ENCODE data around the gene ESPNL. TPM values are rescaled to one million over a fixed set of nuclear protein-coding genes. Genes with fewer than 3 reads are reported as not detected.

ESPNL gene
- total RNA-seq, 2 donors from 2014 or later = 0.15 to 0.86 TPM

DNA sequence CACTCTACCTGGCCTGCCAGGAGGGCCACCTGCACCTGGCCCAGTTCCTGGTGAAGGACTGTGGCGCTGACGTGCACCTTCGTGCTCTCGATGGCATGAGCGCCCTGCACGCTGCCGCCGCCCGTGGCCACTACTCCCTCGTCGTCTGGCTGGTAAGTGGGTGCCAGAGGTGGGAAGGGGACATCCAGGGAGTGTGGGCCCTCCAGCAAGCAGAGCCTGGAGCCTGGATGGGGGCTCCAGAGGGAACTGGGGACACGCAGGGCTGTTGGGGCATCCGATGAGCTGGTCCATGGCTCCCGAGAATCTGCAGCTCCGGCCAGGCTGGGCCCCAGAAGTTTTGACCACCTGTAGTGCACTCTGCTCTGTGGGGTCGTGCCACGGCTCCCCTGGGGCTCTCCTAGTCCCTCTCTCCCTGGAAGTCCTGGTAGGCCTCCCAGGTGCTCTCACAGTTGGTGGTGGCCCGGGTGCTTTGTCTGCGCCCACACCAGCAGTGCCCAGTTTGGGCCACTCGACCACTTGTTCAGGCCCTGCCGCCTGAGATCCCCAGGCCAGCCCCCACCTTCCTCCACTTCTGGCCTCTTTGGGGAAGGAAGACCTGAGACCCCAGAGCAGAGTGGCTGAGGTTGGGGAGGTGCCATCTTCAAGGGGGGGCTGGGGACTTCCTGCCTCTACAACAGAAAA is 4.7 kb downstream of the ESPNL start:
- Mint-ChIP-seq H3K27me3 (ENCODE audit: insufficient read depth) (no peaks in the 10 kb centered on the region), H3K36me3 (ENCODE audit: low read depth) (no peaks in the 10 kb centered on the region), H3K27ac (no peak overlapping the region), H3K4me3 (no peak overlapping the region), H3K4me1 (peaks cover 5% of the 10 kb centered on the region), H3K9me3 (no peaks in the 10 kb centered on the region)
- Histone ChIP-seq H3K4me1 (ENCODE audit: control insufficient read depth, insufficient read depth, low read length) (no peaks in the 10 kb centered on the region), H3K27ac (ENCODE audit: low read depth, low read length) (no peak overlapping the region), H3K9ac (ENCODE audit: extremely low read depth, low read length, poor library complexity, severe bottlenecking) (no peak overlapping the region), H3K4me3 (ENCODE audit: low read length) (no peak overlapping the region), H3K27me3 (ENCODE audit: control insufficient read depth, insufficient read depth, low read length, poor library complexity, severe bottlenecking) (no peaks in the 10 kb centered on the region), H3K36me3 (ENCODE audit: control insufficient read depth, insufficient read depth, low read length) (no peaks in the 10 kb centered on the region), H3K9me3 (ENCODE audit: control insufficient read depth, low read length) (no peaks in the 10 kb centered on the region)
- no peak for DNase-seq
- WGBS, 2 experiments (ENCODE audit: insufficient coverage in 1 of 2, insufficient read length in 1 of 2) = 92 to 97% methylated on average over 10 to 21 of the region's 21 CpGs
- TF ChIP-seq CTCF (conservative IDR thresholded peaks at IDR 0.05) = no peak

GRCh38 chr2:238105506-238106338 is 5.6 kb downstream of the ESPNL start:
- H3K4me1 ChIP-seq (ENCODE audit: control insufficient read depth, insufficient read depth, low read length) = no peaks in the 10 kb centered on the region

GRCh38 chr2:238106339-238106697 is 6.2 kb downstream of the ESPNL start:
- no peak overlapping the region for H3K27ac Mint-ChIP-seq
- no peak overlapping the region for H3K4me3 Mint-ChIP-seq
- Histone ChIP-seq H3K4me1 (ENCODE audit: control insufficient read depth, insufficient read depth, low read length) (no peaks in the 10 kb centered on the region), H3K9ac (ENCODE audit: extremely low read depth, low read length, poor library complexity, severe bottlenecking) (no peak overlapping the region), H3K4me3 (ENCODE audit: low read length) (no peak overlapping the region), H3K9me3 (ENCODE audit: control insufficient read depth, low read length) (no peaks in the 10 kb centered on the region), H3K27ac (ENCODE audit: low read depth, low read length) (no peak overlapping the region), H3K27me3 (ENCODE audit: control insufficient read depth, insufficient read depth, low read length, poor library complexity, severe bottlenecking) (no peaks in the 10 kb centered on the region), H3K36me3 (ENCODE audit: control insufficient read depth, insufficient read depth, low read length) (no peaks in the 10 kb centered on the region)
- H3K36me3 Mint-ChIP-seq (ENCODE audit: low read depth) = no peaks in the 10 kb centered on the region
- H3K4me1 Mint-ChIP-seq = peaks cover 5% of the 10 kb centered on the region
- H3K27me3 Mint-ChIP-seq (ENCODE audit: insufficient read depth) = no peaks in the 10 kb centered on the region
- TF ChIP-seq CTCF (conservative IDR thresholded peaks at IDR 0.05) = peak; percentile 58
- WGBS, 2 experiments (ENCODE audit: insufficient coverage in 1 of 2, insufficient read length in 1 of 2) = 87 to 91% methylated on average over 6 to 13 of the region's 13 CpGs
- no peaks in the 10 kb centered on the region for H3K9me3 Mint-ChIP-seq
- DNase-seq = peak; percentile 80

More at GRCh38 chr2:238105506-238106338, 5.6 kb downstream of the ESPNL start:
- Histone ChIP-seq H3K36me3 (ENCODE audit: control insufficient read depth, insufficient read depth, low read length) (no peaks in the 10 kb centered on the region), H3K9ac (ENCODE audit: extremely low read depth, low read length, poor library complexity, severe bottlenecking) (no peak overlapping the region), H3K27ac (ENCODE audit: low read depth, low read length) (no peak overlapping the region), H3K4me3 (ENCODE audit: low read length) (no peak overlapping the region), H3K9me3 (ENCODE audit: control insufficient read depth, low read length) (no peaks in the 10 kb centered on the region), H3K27me3 (ENCODE audit: control insufficient read depth, insufficient read depth, low read length, poor library complexity, severe bottlenecking) (no peaks in the 10 kb centered on the region)
- Mint-ChIP-seq H3K27me3 (ENCODE audit: insufficient read depth) (no peaks in the 10 kb centered on the region), H3K4me1 (peaks cover 5% of the 10 kb centered on the region), H3K36me3 (ENCODE audit: low read depth) (no peaks in the 10 kb centered on the region), H3K4me3 (no peak overlapping the region), H3K9me3 (no peaks in the 10 kb centered on the region), H3K27ac (no peak overlapping the region)
- 94% methylated on average over 16 to 28 of the region's 28 CpGs for WGBS, 2 experiments (ENCODE audit: insufficient coverage in 1 of 2, insufficient read length in 1 of 2)
- TF ChIP-seq CTCF (conservative IDR thresholded peaks at IDR 0.05) = no peak
- DNase-seq = peak; percentile 41

Data from endodermal cell (in vitro differentiated cells).